ENCODE results near the gene KMT5C. TPM values are rescaled to one million over a fixed set of nuclear protein-coding genes. Genes with fewer than 3 reads are reported as not detected.

KMT5C gene
- total RNA-seq, 1 donor from 2014 or later, result 68.4 TPM

DNA sequence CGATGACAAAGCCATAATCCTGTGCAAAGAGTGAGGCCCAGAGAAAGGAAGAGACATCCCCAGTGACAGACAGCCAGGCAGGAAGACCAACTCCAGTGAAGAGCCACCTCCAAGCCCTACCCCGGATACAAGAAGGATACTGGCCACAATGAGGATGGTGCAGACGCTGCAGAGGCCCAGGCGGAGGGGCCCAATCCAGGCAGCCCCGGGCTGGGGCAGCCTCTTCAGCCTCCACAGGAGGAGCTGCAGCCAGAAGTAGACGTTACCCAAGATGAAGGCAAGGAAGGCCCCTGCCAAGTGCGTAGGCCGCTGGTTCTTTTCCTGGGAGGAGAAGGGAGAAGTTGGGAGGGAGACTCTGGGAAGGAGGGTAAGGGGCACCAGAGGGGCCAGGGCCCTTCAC lies 23.0 kb upstream of the KMT5C start:
- Mint-ChIP-seq H3K4me3 (ENCODE audit: low read depth) (no peak overlapping the region), H3K9me3 (ENCODE audit: low read depth) (no peaks in the 10 kb centered on the region), H3K27me3 (peaks cover under 1% of the 10 kb centered on the region), H3K27ac (no peak overlapping the region), H3K36me3 (ENCODE audit: insufficient read depth) (peaks cover 1% of the 10 kb centered on the region), H3K4me1 (ENCODE audit: low read depth) (peaks cover 3% of the 10 kb centered on the region)
- TF ChIP-seq, protein P1, sequence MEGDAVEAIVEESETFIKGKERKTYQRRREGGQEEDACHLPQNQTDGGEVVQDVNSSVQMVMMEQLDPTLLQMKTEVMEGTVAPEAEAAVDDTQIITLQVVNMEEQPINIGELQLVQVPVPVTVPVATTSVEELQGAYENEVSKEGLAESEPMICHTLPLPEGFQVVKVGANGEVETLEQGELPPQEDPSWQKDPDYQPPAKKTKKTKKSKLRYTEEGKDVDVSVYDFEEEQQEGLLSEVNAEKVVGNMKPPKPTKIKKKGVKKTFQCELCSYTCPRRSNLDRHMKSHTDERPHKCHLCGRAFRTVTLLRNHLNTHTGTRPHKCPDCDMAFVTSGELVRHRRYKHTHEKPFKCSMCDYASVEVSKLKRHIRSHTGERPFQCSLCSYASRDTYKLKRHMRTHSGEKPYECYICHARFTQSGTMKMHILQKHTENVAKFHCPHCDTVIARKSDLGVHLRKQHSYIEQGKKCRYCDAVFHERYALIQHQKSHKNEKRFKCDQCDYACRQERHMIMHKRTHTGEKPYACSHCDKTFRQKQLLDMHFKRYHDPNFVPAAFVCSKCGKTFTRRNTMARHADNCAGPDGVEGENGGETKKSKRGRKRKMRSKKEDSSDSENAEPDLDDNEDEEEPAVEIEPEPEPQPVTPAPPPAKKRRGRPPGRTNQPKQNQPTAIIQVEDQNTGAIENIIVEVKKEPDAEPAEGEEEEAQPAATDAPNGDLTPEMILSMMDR (IDR thresholded peaks at IDR 0.05; ENCODE audit: unreplicated experiment), result no peak
- no peak for DNase-seq (ENCODE audit: low spot score, unreplicated experiment)

DNA sequence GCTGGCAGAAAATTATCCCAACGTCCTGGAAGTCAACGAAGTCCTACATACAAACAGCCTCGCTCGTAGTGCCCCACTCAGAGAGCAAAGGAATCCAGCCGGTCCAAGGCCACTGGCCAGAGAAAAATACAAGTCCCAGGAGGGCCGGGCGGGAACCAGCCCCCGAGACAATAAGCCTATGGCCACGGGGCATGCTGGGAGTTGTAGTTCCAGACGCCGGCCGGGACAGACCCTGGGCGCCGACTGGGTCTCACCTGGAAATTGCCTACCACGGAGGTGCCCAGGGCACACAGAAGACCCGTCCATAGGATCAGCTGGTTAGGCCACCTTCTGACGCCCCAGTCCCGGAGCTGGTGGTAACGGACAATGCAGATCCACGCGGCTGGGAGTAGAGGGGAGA lies 19.9 kb upstream of the KMT5C start:
- Mint-ChIP-seq H3K36me3 (ENCODE audit: insufficient read depth) (no peaks in the 10 kb centered on the region), H3K27me3 (peaks cover 12% of the 10 kb centered on the region), H3K4me1 (ENCODE audit: low read depth) (peaks cover 4% of the 10 kb centered on the region), H3K27ac (peak overlapping the region; percentile 52), H3K4me3 (ENCODE audit: low read depth) (peak overlapping the region; percentile 70), H3K9me3 (ENCODE audit: low read depth) (no peaks in the 10 kb centered on the region)
- TF ChIP-seq, protein P1 (IDR thresholded peaks at IDR 0.05; ENCODE audit: unreplicated experiment), result no peak
- DNase-seq (ENCODE audit: low spot score, unreplicated experiment), result peak; percentile 67

DNA sequence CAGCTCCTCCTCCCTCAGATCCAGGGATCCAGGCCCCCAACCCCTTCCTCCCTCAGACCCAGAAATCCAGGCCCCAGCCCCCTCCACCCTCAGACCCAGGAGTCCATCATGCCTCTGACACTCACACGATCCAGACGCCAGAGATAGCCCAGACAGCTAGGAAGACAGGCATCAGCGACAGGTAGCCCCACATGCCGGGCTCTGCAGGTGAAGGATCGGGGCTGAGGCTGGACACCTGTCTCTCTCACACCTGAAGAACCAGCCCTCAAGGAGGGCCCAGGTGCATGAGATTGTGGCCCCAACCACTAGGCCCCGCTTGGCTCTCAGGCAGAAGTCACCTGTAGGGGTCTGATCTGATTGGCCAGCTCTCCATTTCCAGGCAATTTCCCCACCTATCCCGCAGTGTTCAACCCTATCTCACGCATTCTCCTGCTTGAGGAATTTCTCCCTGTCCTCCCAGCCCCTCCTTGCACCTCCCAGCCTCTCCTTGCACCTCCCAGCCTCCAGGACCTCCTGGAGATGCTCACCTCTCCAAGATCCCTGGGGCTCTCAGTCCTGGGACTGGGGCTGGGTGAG lies 18.7 kb upstream of the KMT5C start:
- H3K27ac Mint-ChIP-seq, result no peak overlapping the region
- no peak for DNase-seq (ENCODE audit: low spot score, unreplicated experiment)
- TF ChIP-seq, protein P1 (IDR thresholded peaks at IDR 0.05; ENCODE audit: unreplicated experiment), result no peak

DNA sequence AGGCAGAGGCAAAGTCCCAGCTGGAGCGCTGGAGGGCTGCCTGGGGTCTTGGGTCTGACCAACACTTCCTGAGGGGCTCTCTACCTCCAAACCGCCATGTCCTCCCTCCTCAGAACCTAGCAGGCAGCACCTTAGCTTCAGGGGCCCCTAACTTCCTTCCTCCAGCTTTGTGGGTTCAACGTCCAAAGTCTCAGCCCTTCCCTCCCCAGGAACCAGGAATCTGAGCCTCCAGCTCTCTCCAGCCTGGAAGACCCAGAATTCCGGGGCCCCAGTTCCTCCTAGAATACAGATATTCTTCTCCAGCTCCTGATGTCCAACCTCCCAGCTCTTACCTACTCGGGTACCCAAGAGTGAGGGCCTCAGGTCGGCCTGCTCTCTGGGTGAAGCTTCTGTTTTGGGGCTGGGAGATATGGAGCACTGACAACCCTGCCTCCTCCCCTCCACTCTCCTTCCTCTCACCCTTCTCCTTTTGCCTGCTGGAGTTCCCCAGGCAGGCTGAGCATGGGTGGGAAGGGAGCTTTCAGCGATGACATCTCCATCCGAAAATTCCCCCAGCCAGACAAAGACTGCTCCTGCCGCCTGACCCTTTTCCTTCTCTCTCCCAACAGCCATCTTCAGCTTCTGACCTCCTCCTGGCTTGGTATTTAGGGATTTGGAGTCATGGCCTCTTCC lies 18.1 kb upstream of the KMT5C start:
- DNase-seq (ENCODE audit: low spot score, unreplicated experiment), result no peak
- Mint-ChIP-seq H3K4me1 (ENCODE audit: low read depth) (peaks cover 4% of the 10 kb centered on the region), H3K27ac (no peak overlapping the region), H3K9me3 (ENCODE audit: low read depth) (no peaks in the 10 kb centered on the region), H3K4me3 (ENCODE audit: low read depth) (no peak overlapping the region), H3K36me3 (ENCODE audit: insufficient read depth) (no peaks in the 10 kb centered on the region), H3K27me3 (peaks cover 12% of the 10 kb centered on the region)
- TF ChIP-seq, protein P1 (IDR thresholded peaks at IDR 0.05; ENCODE audit: unreplicated experiment), result no peak

More for the DNA sequence above, 18.7 kb upstream of the KMT5C start:
- Mint-ChIP-seq H3K4me3 (ENCODE audit: low read depth) (no peak overlapping the region), H3K4me1 (ENCODE audit: low read depth) (peaks cover 4% of the 10 kb centered on the region), H3K27me3 (peaks cover 12% of the 10 kb centered on the region), H3K36me3 (ENCODE audit: insufficient read depth) (no peaks in the 10 kb centered on the region), H3K9me3 (ENCODE audit: low read depth) (no peaks in the 10 kb centered on the region)

DNA sequence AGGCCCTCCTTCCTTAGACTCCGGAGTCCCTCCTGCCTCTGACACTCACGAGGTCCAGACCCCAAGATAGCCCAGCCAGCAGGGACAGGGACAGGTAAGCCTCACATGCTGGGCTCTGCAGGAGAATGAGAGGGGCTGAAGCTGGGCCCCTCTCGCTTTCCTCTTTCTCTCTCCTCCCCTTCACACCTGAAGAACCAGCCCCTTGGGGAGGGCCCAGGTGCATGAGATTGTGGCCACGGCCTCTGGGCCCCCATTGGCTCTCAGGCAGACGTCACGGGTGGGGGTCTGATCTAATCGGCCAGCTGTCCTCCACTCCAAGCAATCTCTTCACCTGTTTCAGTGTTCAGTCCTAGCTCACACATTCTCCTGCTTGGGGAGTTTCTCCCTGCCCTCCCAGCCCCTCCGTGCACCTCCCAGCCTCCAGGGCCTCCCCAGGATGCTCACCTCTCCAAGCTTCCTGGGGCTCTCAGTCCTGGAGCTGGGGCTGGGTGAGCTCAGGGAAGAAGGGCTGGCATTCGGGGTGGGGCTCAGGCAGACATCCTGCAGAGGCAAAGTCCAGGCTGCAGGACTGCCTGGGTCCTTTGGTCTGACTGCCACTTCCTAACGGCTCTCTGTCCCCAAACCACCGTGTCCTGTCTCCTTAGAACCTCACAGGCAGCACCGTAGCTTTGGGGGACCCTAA lies 17.3 kb upstream of the KMT5C start:
- Mint-ChIP-seq H3K27me3 (peaks cover 12% of the 10 kb centered on the region), H3K9me3 (ENCODE audit: low read depth) (no peaks in the 10 kb centered on the region), H3K4me1 (ENCODE audit: low read depth) (peaks cover 4% of the 10 kb centered on the region), H3K36me3 (ENCODE audit: insufficient read depth) (no peaks in the 10 kb centered on the region), H3K4me3 (ENCODE audit: low read depth) (no peak overlapping the region), H3K27ac (no peak overlapping the region)
- DNase-seq (ENCODE audit: low spot score, unreplicated experiment), result no peak
- TF ChIP-seq, protein P1 (IDR thresholded peaks at IDR 0.05; ENCODE audit: unreplicated experiment), result no peak

All from progenitor cell of endocrine pancreas (in vitro differentiated cells).